ENCODE results near the gene DRAXIN. TPM values are rescaled to one million over a fixed set of nuclear protein-coding genes. Genes with fewer than 3 reads are reported as not detected.

The DRAXIN gene
- total RNA-seq, 2 experiments from 2014 or later = 0.15 to 0.19 TPM

DNA sequence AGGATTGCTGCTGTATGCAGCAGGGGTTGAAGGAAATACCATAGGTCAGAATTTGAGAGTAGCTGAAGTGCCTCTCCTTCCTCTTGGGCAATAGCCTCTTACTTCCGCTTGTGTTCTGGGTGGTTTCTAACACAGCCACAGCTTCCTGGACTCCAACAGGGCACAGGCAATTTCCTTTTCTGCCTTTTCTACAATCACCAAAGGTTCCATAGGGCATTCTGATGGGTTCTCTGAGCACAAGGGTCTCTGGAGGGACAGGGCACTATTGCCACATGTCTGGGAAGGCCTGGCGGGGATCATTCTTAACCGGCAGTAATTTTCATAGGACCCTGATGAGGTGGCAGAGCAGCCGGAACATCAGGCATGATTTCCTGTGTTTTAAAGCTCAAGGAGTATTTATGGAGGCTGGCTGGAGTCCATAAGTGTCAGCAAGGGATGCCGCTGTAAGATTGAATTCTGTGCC is 39.0 kb downstream of the DRAXIN start:
- no peaks in the 10 kb centered on the region for H3K9me2 ChIP-seq (ENCODE audit: insufficient read depth, low read length)
- no peaks in the 10 kb centered on the region for H3K9me3 ChIP-seq (ENCODE audit: low read length)
- peak overlapping the region; percentile 51 for H3K4me3 ChIP-seq (ENCODE audit: low read depth, low read length, poor library complexity, severe bottlenecking)
- peak overlapping the region; percentile 67 for H3K27ac ChIP-seq (ENCODE audit: low read depth, low read length, poor library complexity, severe bottlenecking)
- H3K79me2 ChIP-seq (ENCODE audit: insufficient read depth, low read depth, low read length) = no peaks in the 10 kb centered on the region
- peak; percentile 82 for DNase-seq (ENCODE audit: low spot score)
- no TSS peak for BruUV-seq (replicated peaks)
- H3K4me2 ChIP-seq (ENCODE audit: low read length) = peak overlapping the region; percentile 70
- intact Hi-C loops (cut with micrococcal nuclease; ENCODE audit: unreplicated experiment) = loop anchor here (10.0 kb wide), 1 partner anchor 254 kb away; the partner anchor contains the start of gene MFN2
- CTCF ChIA-PET (ENCODE audit: unreplicated experiment) = no interaction called here
- TF ChIP-seq, protein P1, sequence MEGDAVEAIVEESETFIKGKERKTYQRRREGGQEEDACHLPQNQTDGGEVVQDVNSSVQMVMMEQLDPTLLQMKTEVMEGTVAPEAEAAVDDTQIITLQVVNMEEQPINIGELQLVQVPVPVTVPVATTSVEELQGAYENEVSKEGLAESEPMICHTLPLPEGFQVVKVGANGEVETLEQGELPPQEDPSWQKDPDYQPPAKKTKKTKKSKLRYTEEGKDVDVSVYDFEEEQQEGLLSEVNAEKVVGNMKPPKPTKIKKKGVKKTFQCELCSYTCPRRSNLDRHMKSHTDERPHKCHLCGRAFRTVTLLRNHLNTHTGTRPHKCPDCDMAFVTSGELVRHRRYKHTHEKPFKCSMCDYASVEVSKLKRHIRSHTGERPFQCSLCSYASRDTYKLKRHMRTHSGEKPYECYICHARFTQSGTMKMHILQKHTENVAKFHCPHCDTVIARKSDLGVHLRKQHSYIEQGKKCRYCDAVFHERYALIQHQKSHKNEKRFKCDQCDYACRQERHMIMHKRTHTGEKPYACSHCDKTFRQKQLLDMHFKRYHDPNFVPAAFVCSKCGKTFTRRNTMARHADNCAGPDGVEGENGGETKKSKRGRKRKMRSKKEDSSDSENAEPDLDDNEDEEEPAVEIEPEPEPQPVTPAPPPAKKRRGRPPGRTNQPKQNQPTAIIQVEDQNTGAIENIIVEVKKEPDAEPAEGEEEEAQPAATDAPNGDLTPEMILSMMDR (conservative IDR thresholded peaks at IDR 0.05; ENCODE audit: low read length) = no peak
- no peak for TF ChIP-seq EZH2phosphoT487 (IDR thresholded peaks at IDR 0.05; ENCODE audit: borderline replicate concordance, low read depth, low read length)
- peaks cover 22% of the 10 kb centered on the region for H3K4me1 ChIP-seq (ENCODE audit: insufficient read depth, low read length, poor library complexity, severe bottlenecking)
- H4K20me1 ChIP-seq (ENCODE audit: insufficient read depth, low read length) = no peaks in the 10 kb centered on the region
- peak overlapping the region; percentile 86 for H2AFZ ChIP-seq (ENCODE audit: low read length)
- H3K36me3 ChIP-seq (ENCODE audit: insufficient read depth, low read length) = no peaks in the 10 kb centered on the region
- POLR2A ChIA-PET = interaction anchor here (1.4 kb wide), 1 partner anchor 11 kb away, joined by 3 read pairs; no protein-coding TSS in a partner anchor

DNA sequence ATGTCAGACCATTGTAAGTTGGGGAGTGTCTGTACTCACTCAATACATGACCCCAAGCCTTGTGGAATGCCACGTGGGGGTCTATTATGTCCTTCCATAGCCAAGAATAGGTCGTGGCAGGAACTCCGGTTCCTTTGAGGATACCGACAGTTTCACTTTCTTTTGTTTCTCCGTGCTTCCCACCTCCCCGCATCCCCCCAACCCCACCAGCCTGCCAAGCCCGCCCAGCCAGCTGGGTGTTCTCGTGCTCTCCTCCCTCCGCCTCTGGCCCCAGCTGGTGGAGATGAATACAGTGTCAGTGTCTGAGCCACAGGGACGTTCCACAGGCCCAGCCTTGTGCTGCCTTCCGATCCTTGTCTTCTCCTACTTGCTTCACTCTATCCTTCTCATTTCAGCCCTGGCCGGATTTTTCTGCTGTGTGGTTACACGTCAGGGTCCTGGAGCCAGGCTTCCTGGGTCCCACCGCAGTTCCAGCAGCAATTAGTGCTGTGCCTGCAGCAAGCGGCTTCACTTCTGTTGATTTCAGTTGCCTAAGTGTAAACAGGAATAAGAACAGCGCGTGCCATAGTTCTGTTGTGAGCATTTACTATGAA is 40.3 kb downstream of the DRAXIN start:
- BruUV-seq (replicated peaks) = no TSS peak
- H3K27ac ChIP-seq (ENCODE audit: low read depth, low read length, poor library complexity, severe bottlenecking) = no peak overlapping the region
- ChIA-PET POLR2A (no interaction called here), CTCF (ENCODE audit: unreplicated experiment) (no interaction called here)
- no peak overlapping the region for H3K4me2 ChIP-seq (ENCODE audit: low read length)
- no peaks in the 10 kb centered on the region; the same call in 1 of the 2 replicates for H3K79me2 ChIP-seq (ENCODE audit: insufficient read depth, low read depth, low read length)
- TF ChIP-seq EZH2phosphoT487 (IDR thresholded peaks at IDR 0.05; ENCODE audit: borderline replicate concordance, low read depth, low read length) = no peak
- TF ChIP-seq, protein P1 (conservative IDR thresholded peaks at IDR 0.05; ENCODE audit: low read length) = no peak
- H3K36me3 ChIP-seq (ENCODE audit: insufficient read depth, low read length) = no peaks in the 10 kb centered on the region
- H3K4me1 ChIP-seq (ENCODE audit: insufficient read depth, low read length, poor library complexity, severe bottlenecking) = peaks cover 22% of the 10 kb centered on the region
- DNase-seq (ENCODE audit: low spot score) = no peak
- H4K20me1 ChIP-seq (ENCODE audit: insufficient read depth, low read length) = no peaks in the 10 kb centered on the region
- no peaks in the 10 kb centered on the region for H3K9me3 ChIP-seq (ENCODE audit: low read length)
- H2AFZ ChIP-seq (ENCODE audit: low read length) = no peak overlapping the region
- intact Hi-C loops (cut with micrococcal nuclease; ENCODE audit: unreplicated experiment) = loop anchor here (10.0 kb wide), 1 partner anchor 253 kb away; the partner anchor contains the start of gene MFN2
- H3K9me2 ChIP-seq (ENCODE audit: insufficient read depth, low read length) = no peaks in the 10 kb centered on the region
- H3K4me3 ChIP-seq (ENCODE audit: low read depth, low read length, poor library complexity, severe bottlenecking) = no peak overlapping the region

DNA sequence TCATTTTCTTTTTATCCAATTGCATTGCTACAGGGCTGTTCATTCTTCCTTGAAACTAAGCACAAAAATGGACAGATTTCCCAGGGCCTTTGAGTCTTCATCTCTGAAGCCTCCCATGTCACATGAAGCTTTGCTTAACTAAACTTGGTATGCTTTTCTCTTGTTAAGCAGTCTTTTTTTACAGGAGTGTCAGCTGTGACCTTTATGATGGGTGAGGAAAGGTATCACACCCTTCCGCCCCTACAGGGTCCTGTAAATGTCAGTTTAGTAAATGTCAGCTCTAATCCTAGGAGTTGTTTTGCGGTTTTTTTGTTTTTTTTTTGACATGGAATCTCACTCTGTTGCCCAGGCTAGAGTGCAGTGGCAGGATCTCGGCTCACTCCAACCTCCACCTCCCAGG is 41.8 kb downstream of the DRAXIN start:
- no peak overlapping the region for H2AFZ ChIP-seq (ENCODE audit: low read length)
- no peak overlapping the region for H3K27ac ChIP-seq (ENCODE audit: low read depth, low read length, poor library complexity, severe bottlenecking)
- H3K4me1 ChIP-seq (ENCODE audit: insufficient read depth, low read length, poor library complexity, severe bottlenecking) = peaks cover 33% of the 10 kb centered on the region
- no peaks in the 10 kb centered on the region for H4K20me1 ChIP-seq (ENCODE audit: insufficient read depth, low read length)
- intact Hi-C loops (cut with micrococcal nuclease; ENCODE audit: unreplicated experiment) = loop anchor here (10.0 kb wide), 1 partner anchor 251 kb away; the partner anchor contains the start of gene MFN2
- H3K79me2 ChIP-seq (ENCODE audit: insufficient read depth, low read depth, low read length) = no peaks in the 10 kb centered on the region; the same call in 1 of the 2 replicates
- H3K9me3 ChIP-seq (ENCODE audit: low read length) = no peaks in the 10 kb centered on the region
- ChIA-PET POLR2A (no interaction called here), CTCF (ENCODE audit: unreplicated experiment) (no interaction called here)
- no TSS peak for BruUV-seq (replicated peaks)
- no peaks in the 10 kb centered on the region for H3K9me2 ChIP-seq (ENCODE audit: insufficient read depth, low read length)
- DNase-seq (ENCODE audit: low spot score) = no peak
- TF ChIP-seq EZH2phosphoT487 (IDR thresholded peaks at IDR 0.05; ENCODE audit: borderline replicate concordance, low read depth, low read length) = no peak
- TF ChIP-seq, protein P1 (conservative IDR thresholded peaks at IDR 0.05; ENCODE audit: low read length) = no peak
- H3K4me3 ChIP-seq (ENCODE audit: low read depth, low read length, poor library complexity, severe bottlenecking) = no peak overlapping the region
- no peak overlapping the region for H3K4me2 ChIP-seq (ENCODE audit: low read length)
- H3K36me3 ChIP-seq (ENCODE audit: insufficient read depth, low read length) = no peaks in the 10 kb centered on the region

All from OCI-LY7 (cell line).